HG02885 (cell line): ENCODE measurements around the gene DPY19L1.
"Not testable (repeated sequence)": the region's sequence is repeated elsewhere in the genome, so short reads cannot be mapped to it uniquely, and the experiment has no call there.

Experiments used
- ATAC-seq: cut with Tn5 transposase; IDR thresholded peaks from one replicate; pipeline ENCODE4 v1.9.1; 2021; ENCODE audit warnings: mild to moderate bottlenecking; ENCODE audit not compliant: unreplicated experiment, poor library complexity

Gene DPY19L1

GRCh38 chr7:35036361-35037171, 719 bp downstream of the DPY19L1 start:
- ATAC-seq: peak; percentile 17

- ATAC-seq: peak; percentile 28
These were observed 1.7 kb downstream of the DPY19L1 start for GRCh38 chr7:35035511-35035961.

GRCh38 chr7:35032166-35032565, 5.1 kb downstream of the DPY19L1 start:
- ATAC-seq: no peak

DNA sequence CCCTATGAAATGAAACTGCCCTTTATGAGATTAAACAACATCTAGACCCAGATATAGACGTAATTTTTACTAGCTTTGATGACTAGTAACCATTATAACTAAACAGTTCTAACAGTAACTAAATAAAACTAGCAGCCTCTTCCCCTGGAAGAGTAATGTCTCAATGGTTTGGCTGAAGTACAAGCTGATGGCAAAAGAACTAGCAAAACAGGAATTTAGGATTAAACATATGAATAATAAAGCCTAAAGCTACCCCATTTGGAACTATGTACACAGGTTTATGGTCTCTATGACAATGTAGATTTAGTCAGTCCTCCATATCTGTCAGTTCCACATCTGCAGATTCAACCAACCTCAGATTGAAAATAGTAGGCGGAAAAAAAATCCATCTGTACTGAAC, 6.4 kb downstream of the DPY19L1 start:
- no peak for ATAC-seq

DNA sequence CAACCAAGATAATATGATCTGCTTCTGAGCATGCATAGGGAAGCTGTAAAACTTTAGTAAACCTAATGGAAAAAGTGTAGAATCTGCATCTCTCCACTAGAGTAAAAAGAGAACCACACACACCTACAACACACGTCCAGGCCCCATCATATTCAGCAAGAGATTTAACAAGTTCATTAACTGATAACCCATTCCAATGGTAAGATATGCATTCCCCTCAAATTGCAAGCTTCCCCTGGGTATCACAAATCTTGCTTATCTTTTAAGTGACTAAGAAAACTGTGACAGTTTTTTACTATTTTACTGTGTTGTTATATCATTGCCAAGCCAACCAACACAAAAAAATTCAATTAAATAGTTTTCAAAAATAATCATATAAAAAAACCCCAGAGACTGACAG, 8.0 kb downstream of the DPY19L1 start:
- ATAC-seq: no peak

DNA sequence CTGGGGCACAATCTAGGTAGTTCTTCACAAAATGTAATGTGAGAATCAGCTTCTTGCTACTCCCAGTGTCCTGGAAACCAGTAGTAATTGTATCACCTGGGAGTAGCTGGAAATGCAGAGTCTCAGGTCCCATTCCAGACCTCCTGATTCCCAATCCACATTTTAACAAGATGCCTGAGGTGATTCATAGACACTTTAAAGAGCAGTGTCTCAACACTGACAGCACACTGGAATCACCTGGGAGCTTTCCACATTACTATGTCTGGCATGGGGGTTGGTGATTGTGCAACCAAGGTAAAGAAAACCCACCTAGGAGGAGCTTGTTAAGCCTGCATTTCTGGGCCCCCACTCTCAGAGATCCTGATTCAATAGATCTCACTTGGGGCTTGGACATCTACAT, 11.1 kb downstream of the DPY19L1 start:
- ATAC-seq: no peak

DNA sequence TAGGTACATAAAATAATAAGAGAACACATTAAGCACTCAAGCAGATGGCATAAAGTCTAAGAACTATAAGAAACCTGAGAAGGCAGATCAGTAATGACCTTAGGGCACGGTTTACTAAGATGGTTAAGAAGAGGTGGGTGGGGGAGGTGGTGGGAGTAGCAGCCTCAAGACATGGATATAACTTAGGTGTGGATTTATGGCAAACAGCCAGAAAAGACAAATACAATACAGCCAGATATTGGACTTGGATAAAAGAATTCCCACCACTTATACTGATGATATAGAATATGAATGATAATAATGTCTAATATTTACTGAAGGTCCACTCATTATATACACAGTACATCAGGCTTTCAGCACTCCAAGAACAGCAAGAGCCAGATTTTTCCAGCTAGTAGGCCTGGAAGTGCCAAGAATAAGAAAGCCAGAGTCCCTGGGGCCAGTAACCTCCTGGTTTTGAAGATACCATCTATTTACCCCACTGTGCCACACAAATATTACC, 11.9 kb downstream of the DPY19L1 start:
- no peak for ATAC-seq

DNA sequence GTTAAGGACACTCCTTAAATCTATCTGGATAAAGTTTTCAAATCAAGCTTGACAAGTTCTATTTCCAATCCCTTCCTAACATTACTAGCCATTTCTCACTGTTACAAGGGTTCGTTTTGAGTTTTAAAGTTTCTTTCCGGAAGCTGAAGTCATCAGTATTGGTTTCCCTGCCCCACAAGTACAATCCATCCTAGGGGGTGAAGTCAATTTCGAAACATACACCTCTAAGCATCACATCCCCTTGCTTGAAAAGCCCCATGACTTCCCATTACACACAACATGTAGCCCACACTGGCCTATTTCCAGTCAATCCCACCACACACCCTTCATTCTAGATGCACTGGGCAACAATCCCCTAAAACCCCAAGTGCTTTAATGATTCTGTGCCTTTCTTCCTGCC, 13.0 kb downstream of the DPY19L1 start:
- ATAC-seq: no peak

DNA sequence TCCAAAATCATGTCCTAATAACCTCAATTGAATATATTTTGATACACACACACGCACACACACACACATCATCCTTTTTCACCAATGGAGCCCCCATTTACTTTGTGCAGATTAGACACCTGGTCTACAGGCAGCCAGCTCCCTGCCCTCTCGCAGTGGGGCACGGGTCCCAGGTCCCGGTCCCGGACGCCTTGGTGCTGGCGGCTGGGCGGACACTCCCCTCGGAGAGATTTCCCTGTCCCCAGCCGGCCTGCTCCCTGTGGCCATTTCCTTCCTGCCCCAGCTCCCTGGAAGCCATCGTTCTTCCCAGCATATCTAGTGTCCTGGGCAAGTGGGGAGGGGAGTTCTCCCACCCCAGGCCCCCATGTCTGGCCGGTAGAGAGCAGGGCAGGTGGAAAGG, 14.6 kb downstream of the DPY19L1 start:
- no peak for ATAC-seq

GRCh38 chr7:35021445-35021844, 15.8 kb downstream of the DPY19L1 start:
- no peak for ATAC-seq

DNA sequence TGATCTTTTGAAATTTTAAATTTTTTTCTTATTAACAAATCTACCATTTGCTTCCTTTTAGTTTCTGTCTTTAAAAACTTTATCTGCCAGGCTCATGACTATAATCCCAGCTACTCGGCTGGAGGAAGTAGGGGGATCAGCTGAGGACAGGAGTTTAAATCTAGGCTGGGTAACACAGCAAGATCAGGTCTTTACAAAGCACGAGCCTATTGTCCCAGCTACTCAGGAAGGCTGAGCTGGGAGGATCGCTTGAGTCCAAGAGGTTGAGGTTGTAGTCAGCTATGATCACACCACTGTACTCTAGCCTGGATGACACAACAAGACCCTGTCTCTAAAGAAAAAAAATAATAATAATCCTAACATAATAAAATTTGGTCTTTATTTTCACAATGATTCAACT, 17.5 kb downstream of the DPY19L1 start:
- no peak for ATAC-seq

- ATAC-seq: no peak
These were observed 18.0 kb downstream of the DPY19L1 start for GRCh38 chr7:35019179-35019729.

- ATAC-seq: no peak
These were observed 21.9 kb downstream of the DPY19L1 start for GRCh38 chr7:35015346-35015859.

DNA sequence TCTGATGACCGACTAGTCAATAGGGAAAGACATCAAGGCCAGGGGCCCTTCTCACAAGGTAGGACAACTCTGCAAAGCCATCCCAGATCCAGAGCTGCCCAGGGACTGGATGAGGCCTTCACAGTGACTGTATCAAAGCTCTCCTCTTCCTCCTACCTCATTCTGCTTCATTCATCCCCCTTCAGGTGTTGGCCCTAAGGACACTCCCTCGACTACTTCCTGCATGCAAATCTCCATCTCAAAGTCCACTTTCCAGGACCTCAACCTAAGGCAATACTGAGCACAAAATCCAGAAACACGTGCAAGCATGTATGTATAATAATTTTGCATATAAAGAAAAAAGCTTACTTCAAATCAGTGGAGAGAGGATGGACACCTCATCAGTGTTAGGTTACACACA, 25.1 kb downstream of the DPY19L1 start:
- no peak for ATAC-seq

DNA sequence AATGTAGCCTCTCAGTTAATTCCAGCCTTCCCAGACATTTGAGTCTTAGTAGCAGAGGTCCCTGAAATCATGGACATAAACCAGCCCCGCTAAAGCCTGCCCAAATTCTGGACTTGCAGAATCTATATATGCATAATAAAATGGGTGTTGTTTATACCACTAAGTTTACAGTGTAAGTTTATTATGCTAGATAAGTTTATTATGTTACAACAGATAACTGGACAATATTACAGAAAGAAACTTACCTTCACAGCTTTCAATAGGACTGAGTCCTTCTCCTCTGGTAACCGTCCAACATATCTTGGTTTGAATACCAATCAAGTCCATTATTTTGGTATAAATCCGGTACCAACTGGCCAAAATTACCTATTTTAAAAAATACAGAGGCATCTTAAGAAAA, 26.2 kb downstream of the DPY19L1 start:
- no peak for ATAC-seq

DNA sequence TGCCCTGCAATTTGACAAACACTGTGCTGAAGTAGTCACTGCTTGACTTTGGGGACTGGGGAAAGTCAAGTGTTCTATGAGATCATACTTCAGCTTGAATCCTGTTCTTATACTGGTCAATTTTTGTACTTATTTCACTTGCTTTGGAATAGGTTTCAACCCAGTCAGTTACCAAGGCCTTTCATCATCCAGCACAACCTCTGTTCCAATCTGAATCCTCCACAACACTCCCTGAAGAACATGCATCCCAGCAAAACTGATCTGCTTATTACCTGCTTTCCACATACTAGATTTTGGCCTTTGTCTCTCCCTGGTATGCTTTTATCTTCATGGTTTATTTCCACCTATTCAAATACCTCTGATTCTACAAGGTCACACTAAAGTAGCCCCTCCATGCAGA, 29.5 kb downstream of the DPY19L1 start:
- ATAC-seq: no peak

DNA sequence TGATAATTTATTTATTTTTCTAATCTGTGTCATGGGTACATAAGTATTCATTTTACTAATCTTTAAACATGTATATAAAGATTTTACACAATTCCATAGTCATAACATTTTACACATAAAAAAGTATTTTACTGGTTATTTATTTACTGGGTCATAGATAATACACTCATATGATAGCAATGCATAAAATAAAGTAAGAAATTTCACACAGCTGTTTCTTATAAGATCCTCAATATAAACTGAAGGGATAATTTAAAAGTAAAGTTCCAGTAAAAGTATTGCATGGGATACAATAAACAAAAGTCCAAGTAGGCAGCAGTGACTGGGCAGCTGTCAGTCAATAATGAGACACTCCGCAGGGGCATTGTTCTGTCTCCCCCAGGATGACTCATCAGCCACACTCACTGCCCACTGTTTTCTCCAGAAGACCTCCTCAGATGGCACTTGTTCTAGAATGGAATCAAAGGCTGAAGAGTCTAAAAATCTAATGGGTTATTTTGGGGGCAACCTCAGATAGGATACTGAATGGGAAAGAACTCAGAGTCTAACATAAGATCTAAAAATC, 32.7 kb downstream of the DPY19L1 start:
- ATAC-seq: no peak

DNA sequence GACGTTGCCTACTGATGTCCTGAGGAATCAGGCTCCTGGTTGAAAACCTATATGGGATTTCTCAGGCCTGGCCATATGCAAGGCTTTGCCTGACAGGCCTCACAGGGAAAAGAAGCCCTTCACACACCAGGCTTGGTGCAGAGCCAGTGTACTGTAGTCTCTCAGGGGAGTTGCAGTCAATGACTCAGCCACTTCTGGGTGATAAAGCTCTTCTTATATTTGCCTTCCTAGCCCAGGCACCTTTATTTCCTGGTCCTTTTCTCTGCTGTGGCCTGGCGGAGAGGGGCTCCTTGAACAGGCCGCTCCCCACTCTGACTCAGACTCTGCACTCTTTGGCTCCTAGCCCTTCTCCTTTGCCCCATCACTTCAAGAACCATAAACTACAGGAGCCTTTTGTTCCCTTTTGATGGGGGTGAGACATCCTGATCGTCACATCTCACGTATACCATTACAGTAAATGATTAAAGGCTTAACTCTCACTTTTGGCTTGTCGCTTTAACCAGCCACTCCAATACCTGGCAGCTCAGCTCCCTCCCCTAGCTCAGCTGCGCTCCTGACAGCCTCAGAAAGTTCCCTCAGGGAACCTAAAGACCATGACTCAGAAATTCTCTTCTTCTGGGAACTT, 33.5 kb downstream of the DPY19L1 start:
- no peak for ATAC-seq

DNA sequence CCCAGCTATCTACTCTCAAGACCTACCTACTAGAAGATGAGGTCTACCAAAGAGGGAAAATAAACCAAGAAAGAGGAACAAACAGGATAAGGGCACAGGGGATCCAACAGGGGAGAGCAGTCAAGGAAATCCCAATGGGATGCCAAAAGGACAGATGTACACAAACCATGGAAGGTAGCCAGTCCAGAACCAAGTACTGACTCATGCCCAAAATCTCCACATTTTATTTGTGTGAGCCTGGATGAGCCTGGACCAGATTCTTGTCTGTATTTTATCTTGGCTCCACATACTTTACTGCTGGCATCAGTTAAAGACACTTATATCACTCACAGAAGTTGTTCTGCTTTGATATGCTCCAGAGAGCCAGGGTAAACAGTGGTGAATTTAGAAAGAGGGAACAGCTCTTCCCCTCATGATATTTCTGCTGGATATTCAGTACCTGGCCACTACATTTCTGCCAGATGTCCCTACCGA, 34.1 kb downstream of the DPY19L1 start:
- ATAC-seq: not testable (repeated sequence)

DNA sequence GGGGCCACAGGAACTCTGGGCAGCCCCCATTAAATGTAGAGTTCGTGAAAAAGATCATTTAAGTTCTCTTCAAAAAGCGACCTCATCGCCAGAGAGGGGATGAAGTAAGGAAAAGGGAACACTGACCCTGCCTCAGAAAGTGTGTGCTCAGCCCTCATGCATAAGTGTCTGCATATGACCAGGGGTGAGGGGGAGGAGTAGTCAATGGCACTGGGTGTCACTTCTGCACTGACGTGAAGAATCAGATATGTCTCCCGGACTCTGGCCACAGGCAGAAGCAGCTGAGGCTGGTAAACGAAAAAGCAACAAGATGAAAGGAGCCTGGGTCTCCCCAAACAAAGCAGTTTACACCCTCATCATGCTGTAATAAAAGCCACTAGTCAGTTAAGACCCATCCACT, 39.0 kb downstream of the DPY19L1 start:
- ATAC-seq: not testable (repeated sequence)
